Activated naive CD8-positive, alpha-beta T cell treated with anti-CD3 and anti-CD28 coated beads, Interleukin-2, amount 50 U/mL, for 24 hours (primary cell): Measurements from ENCODE around the gene TSPAN9.

ENCODE experiments used
- ATAC-seq: fragments of 150-1000 bp; cut with Tn5 transposase; one replicate; pipeline ENCODE4 v1.10.0; 2021
- DNase-seq: peaks from one replicate; pipeline ENCODE4 v3.0.0; 2021
- H3K27ac Mint-ChIP-seq: one replicate; pipeline ENCODE4 v1.8.0; 2021; ENCODE audit warnings: mild to moderate bottlenecking, mixed read lengths
- H3K27me3 Mint-ChIP-seq: one replicate; pipeline ENCODE4 v1.8.0; 2021; ENCODE audit warnings: mixed read lengths
- H3K36me3 Mint-ChIP-seq: one replicate; pipeline ENCODE4 v1.8.0; 2021; ENCODE audit warnings: low read depth, mixed read lengths
- H3K4me1 Mint-ChIP-seq: one replicate; pipeline ENCODE4 v1.8.0; 2021; ENCODE audit warnings: mixed read lengths
- H3K4me3 Mint-ChIP-seq: one replicate; pipeline ENCODE4 v1.8.0; 2021; ENCODE audit warnings: mild to moderate bottlenecking, moderate library complexity, mixed read lengths
- H3K9me3 Mint-ChIP-seq: one replicate; pipeline ENCODE4 v1.8.0; 2021; ENCODE audit warnings: mixed read lengths

TSPAN9 gene

GRCh38 chr12:3227076-3227975, 150.1 kb downstream of the TSPAN9 start:
- Mint-ChIP-seq H3K4me3 (no peak overlapping the region), H3K27me3 (peaks cover 2% of the 10 kb centered on the region), H3K36me3 (no peaks in the 10 kb centered on the region), H3K4me1 (no peaks in the 10 kb centered on the region), H3K27ac (no peak overlapping the region), H3K9me3 (no peaks in the 10 kb centered on the region)
- ATAC-seq (no peak), DNase-seq (no peak)

- Mint-ChIP-seq H3K4me1 (no peaks in the 10 kb centered on the region), H3K27me3 (peaks cover 2% of the 10 kb centered on the region), H3K27ac (no peak overlapping the region), H3K9me3 (no peaks in the 10 kb centered on the region), H3K4me3 (no peak overlapping the region), H3K36me3 (no peaks in the 10 kb centered on the region)
- DNase-seq: no peak
- no peak for ATAC-seq
Measured at GRCh38 chr12:3228552-3228951, 151.4 kb downstream of the TSPAN9 start.

DNA sequence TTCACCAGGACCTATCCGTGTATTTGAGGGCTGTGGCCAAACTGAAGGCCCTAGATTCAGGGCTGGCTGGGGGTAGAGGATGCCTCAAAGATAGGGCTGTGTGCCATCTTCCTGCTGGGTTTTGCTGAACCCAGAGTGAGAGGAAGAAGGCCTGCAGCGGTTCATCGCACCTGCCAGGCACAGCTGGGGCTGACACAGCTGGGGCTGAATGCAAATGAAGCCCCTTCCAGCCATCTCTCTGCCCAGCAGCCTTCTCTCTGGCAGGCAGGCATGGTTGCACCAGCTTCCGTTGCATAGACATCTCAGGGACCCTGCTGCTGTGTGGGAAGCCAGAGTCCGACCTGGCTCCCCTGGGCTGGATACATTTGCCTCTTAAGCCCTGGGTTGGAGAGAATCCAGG, 152.4 kb downstream of the TSPAN9 start:
- Mint-ChIP-seq H3K27ac (no peak overlapping the region), H3K4me1 (no peaks in the 10 kb centered on the region), H3K36me3 (no peaks in the 10 kb centered on the region), H3K4me3 (no peak overlapping the region), H3K9me3 (no peaks in the 10 kb centered on the region), H3K27me3 (peaks cover 2% of the 10 kb centered on the region)
- ATAC-seq: no peak
- no peak for DNase-seq

DNA sequence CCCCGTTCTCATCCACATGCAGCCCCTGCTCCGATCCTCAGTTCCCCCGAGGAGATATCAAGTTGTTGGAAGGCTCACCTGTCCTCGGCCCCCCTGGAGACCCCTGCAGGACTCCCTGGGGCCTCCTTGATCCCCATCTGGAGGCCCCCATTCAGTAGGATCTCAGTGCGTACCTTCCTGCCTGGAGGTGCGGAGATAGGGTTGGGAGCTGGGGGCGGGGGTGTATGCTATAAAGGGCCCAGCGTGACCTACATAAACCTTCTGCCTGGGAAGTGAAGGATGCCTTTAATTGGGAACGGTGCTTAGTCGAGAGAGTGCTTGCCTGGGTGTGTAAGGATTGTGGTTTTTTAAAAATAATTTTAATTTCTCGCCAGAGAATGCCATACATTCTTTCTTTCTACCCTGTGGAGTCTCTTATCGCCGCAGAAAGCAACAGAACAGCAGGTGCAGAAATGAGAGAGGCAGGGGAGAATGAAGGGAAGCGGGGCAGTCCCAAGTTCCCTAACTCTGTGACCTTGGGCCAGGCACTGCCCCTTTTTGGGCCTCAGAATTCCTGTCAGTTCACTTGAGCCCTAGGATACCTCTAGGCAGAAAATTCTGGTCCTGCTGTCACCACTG, 153.7 kb downstream of the TSPAN9 start:
- Mint-ChIP-seq H3K4me1 (no peaks in the 10 kb centered on the region), H3K4me3 (no peak overlapping the region), H3K36me3 (no peaks in the 10 kb centered on the region), H3K27ac (no peak overlapping the region), H3K27me3 (peaks cover 5% of the 10 kb centered on the region), H3K9me3 (no peaks in the 10 kb centered on the region)
- no peak for DNase-seq
- ATAC-seq: no peak

- DNase-seq (no peak), ATAC-seq (no peak)
- Mint-ChIP-seq H3K4me3 (no peak overlapping the region), H3K27me3 (peaks cover 5% of the 10 kb centered on the region), H3K4me1 (no peaks in the 10 kb centered on the region), H3K36me3 (no peaks in the 10 kb centered on the region), H3K27ac (no peak overlapping the region), H3K9me3 (no peaks in the 10 kb centered on the region)
Measured at GRCh38 chr12:3231399-3231876, 154.3 kb downstream of the TSPAN9 start.

GRCh38 chr12:3233797-3234196, 156.6 kb downstream of the TSPAN9 start:
- Mint-ChIP-seq H3K36me3 (no peaks in the 10 kb centered on the region), H3K27me3 (peaks cover 5% of the 10 kb centered on the region), H3K4me3 (no peak overlapping the region), H3K9me3 (no peaks in the 10 kb centered on the region), H3K27ac (no peak overlapping the region), H3K4me1 (no peaks in the 10 kb centered on the region)
- DNase-seq (no peak), ATAC-seq (no peak)

GRCh38 chr12:3236345-3237187, 159.4 kb downstream of the TSPAN9 start:
- no peaks in the 10 kb centered on the region for H3K4me1 Mint-ChIP-seq
- H3K4me3 Mint-ChIP-seq: no peak overlapping the region
- H3K27ac Mint-ChIP-seq: no peak overlapping the region
- ATAC-seq: peak; percentile 58
- H3K9me3 Mint-ChIP-seq: no peaks in the 10 kb centered on the region
- H3K27me3 Mint-ChIP-seq: peaks cover 3% of the 10 kb centered on the region
- no peak for DNase-seq
- no peaks in the 10 kb centered on the region for H3K36me3 Mint-ChIP-seq

DNA sequence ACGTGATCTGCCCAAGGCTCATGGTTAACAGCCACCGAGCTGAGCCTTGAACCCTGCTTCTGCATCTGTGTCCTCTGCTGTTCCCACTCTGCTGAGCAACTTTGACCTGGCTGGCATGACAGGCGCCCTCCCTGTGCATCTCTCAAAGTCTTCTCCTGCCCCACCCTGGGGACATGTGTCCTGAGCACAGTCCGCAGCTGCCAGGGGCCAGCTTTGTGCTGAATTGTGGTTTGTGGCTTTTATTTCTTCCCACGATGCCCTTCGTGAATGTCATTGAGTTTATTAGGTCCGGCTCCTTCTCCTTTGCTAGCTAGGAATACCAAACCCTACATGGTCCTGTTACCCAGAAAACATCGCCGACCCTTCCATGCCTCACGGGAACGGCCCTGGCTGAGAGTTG, 161.0 kb downstream of the TSPAN9 start:
- H3K9me3 Mint-ChIP-seq: no peaks in the 10 kb centered on the region

DNA sequence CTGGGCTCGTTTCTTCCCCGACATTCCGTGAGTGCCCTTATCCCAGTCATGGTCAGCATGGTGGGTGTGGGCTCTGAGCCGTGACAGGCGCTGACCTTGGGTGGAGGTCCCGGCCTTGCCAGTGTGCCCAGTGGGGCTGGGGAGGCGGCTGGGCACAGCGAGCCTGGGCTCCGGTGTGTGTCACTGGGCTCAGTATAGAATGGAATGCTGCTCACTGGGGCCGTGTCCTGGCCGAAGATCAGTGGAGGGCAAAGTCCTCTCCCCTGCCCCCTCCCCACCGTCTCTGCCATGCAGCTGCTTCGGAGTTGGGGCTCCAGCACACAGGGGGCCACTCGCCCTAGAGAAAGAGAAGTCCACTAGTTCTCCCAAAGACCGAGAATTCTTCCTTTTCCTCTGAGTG, 164.4 kb downstream of the TSPAN9 start:
- Mint-ChIP-seq H3K4me1 (no peaks in the 10 kb centered on the region), H3K27me3 (no peaks in the 10 kb centered on the region), H3K4me3 (no peak overlapping the region), H3K36me3 (no peaks in the 10 kb centered on the region), H3K9me3 (no peaks in the 10 kb centered on the region), H3K27ac (no peak overlapping the region)
- no peak for ATAC-seq
- no peak for DNase-seq

More for the DNA sequence above, 161.0 kb downstream of the TSPAN9 start:
- H3K4me1 Mint-ChIP-seq: no peaks in the 10 kb centered on the region
- no peak for DNase-seq
- H3K36me3 Mint-ChIP-seq: no peaks in the 10 kb centered on the region
- H3K27me3 Mint-ChIP-seq: peaks cover 3% of the 10 kb centered on the region
- no peak overlapping the region for H3K27ac Mint-ChIP-seq
- ATAC-seq: no peak
- no peak overlapping the region for H3K4me3 Mint-ChIP-seq

- Mint-ChIP-seq H3K9me3 (no peaks in the 10 kb centered on the region), H3K36me3 (no peaks in the 10 kb centered on the region), H3K27me3 (no peaks in the 10 kb centered on the region), H3K4me1 (no peaks in the 10 kb centered on the region), H3K27ac (no peak overlapping the region), H3K4me3 (no peak overlapping the region)
- DNase-seq (no peak), ATAC-seq (no peak)
Measured at GRCh38 chr12:3242199-3242863, 165.2 kb downstream of the TSPAN9 start.

- DNase-seq (no peak), ATAC-seq (no peak)
- peaks cover 4% of the 10 kb centered on the region for H3K4me1 Mint-ChIP-seq
- H3K27me3 Mint-ChIP-seq: no peaks in the 10 kb centered on the region
- no peak overlapping the region for H3K27ac Mint-ChIP-seq
- H3K4me3 Mint-ChIP-seq: no peak overlapping the region
- H3K9me3 Mint-ChIP-seq: no peaks in the 10 kb centered on the region
- no peaks in the 10 kb centered on the region for H3K36me3 Mint-ChIP-seq
Measured at GRCh38 chr12:3243376-3244084, 166.4 kb downstream of the TSPAN9 start.

- ATAC-seq (no peak), DNase-seq (no peak)
- Mint-ChIP-seq H3K4me3 (no peak overlapping the region), H3K9me3 (no peaks in the 10 kb centered on the region), H3K27ac (no peak overlapping the region), H3K36me3 (no peaks in the 10 kb centered on the region), H3K27me3 (no peaks in the 10 kb centered on the region), H3K4me1 (peaks cover 9% of the 10 kb centered on the region)
Measured at GRCh38 chr12:3244219-3244750, 167.1 kb downstream of the TSPAN9 start.

- no peaks in the 10 kb centered on the region for H3K36me3 Mint-ChIP-seq
- H3K4me1 Mint-ChIP-seq: peaks cover 11% of the 10 kb centered on the region
- ATAC-seq (no peak), DNase-seq (no peak)
- H3K9me3 Mint-ChIP-seq: no peaks in the 10 kb centered on the region
- H3K4me3 Mint-ChIP-seq: no peak overlapping the region
- H3K27ac Mint-ChIP-seq: no peak overlapping the region
- H3K27me3 Mint-ChIP-seq: no peaks in the 10 kb centered on the region
Measured at GRCh38 chr12:3246253-3246652, 169.1 kb downstream of the TSPAN9 start.
